Measurements from ENCODE around the gene C3orf20. TPM values are rescaled to one million over a fixed set of nuclear protein-coding genes. Genes with fewer than 3 reads are reported as not detected.

C3orf20 gene
- total RNA-seq, 3 donors from 2014 or later: 0.15 to 0.16 TPM; not detected in 1

GRCh38 chr3:14785207-14786155 is 110.5 kb downstream of the C3orf20 start:
- no peaks in the 10 kb centered on the region for H3K4me1 ChIP-seq
- no peak for DNase-seq (ENCODE audit: low spot score in 2 of 2)
- no peaks in the 10 kb centered on the region for H3K27me3 ChIP-seq
- no peaks in the 10 kb centered on the region for H3K9me3 ChIP-seq
- H3K36me3 ChIP-seq: no peaks in the 10 kb centered on the region
- no peak overlapping the region for H3K27ac ChIP-seq
- intact Hi-C loops (cut with DNase I; ENCODE audit: low total_unique reads): no loop called here
- H3K4me3 ChIP-seq: no peak overlapping the region
- TF ChIP-seq POLR2A (IDR thresholded peaks at IDR 0.05) (no peak), POLR2AphosphoS5 (IDR thresholded peaks at IDR 0.05) (no peak), CTCF (IDR thresholded peaks at IDR 0.05) (no peak)

GRCh38 chr3:14786369-14786768 is 111.4 kb downstream of the C3orf20 start:
- H3K4me3 ChIP-seq: no peak overlapping the region
- intact Hi-C loops (cut with DNase I; ENCODE audit: low total_unique reads): no loop called here
- no peaks in the 10 kb centered on the region for H3K36me3 ChIP-seq
- no peak overlapping the region for H3K27ac ChIP-seq
- H3K9me3 ChIP-seq: no peaks in the 10 kb centered on the region
- no peak for TF ChIP-seq POLR2AphosphoS5 (IDR thresholded peaks at IDR 0.05)
- no peaks in the 10 kb centered on the region for H3K4me1 ChIP-seq
- no peaks in the 10 kb centered on the region for H3K27me3 ChIP-seq
- no peak for DNase-seq (ENCODE audit: low spot score in 2 of 2)

GRCh38 chr3:14787630-14788029 is 112.7 kb downstream of the C3orf20 start:
- Histone ChIP-seq H3K4me3 (no peak overlapping the region), H3K4me1 (no peaks in the 10 kb centered on the region), H3K27me3 (no peaks in the 10 kb centered on the region), H3K27ac (no peak overlapping the region), H3K36me3 (no peaks in the 10 kb centered on the region), H3K9me3 (no peaks in the 10 kb centered on the region)
- DNase-seq (ENCODE audit: low spot score in 2 of 2): no peak
- no peak for TF ChIP-seq CTCF (IDR thresholded peaks at IDR 0.05)
- TF ChIP-seq POLR2A (IDR thresholded peaks at IDR 0.05): no peak
- no peak for TF ChIP-seq POLR2AphosphoS5 (IDR thresholded peaks at IDR 0.05)
- intact Hi-C loops (cut with DNase I; ENCODE audit: low total_unique reads): no loop called here

- DNase-seq (ENCODE audit: low spot score in 2 of 2): no peak
- Histone ChIP-seq H3K9me3 (no peaks in the 10 kb centered on the region), H3K27ac (no peak overlapping the region), H3K4me3 (no peak overlapping the region), H3K36me3 (no peaks in the 10 kb centered on the region), H3K4me1 (no peaks in the 10 kb centered on the region), H3K27me3 (no peaks in the 10 kb centered on the region)
- intact Hi-C loops (cut with DNase I; ENCODE audit: low total_unique reads): no loop called here
- no peak for TF ChIP-seq CTCF (IDR thresholded peaks at IDR 0.05)
- TF ChIP-seq POLR2A (IDR thresholded peaks at IDR 0.05): no peak
- TF ChIP-seq POLR2AphosphoS5 (IDR thresholded peaks at IDR 0.05): no peak
Measured at GRCh38 chr3:14788644-14789043, 113.7 kb downstream of the C3orf20 start.

GRCh38 chr3:14789221-14789620 is 114.3 kb downstream of the C3orf20 start:
- no peaks in the 10 kb centered on the region for H3K4me1 ChIP-seq
- no peaks in the 10 kb centered on the region for H3K9me3 ChIP-seq
- no peaks in the 10 kb centered on the region for H3K27me3 ChIP-seq
- TF ChIP-seq CTCF (IDR thresholded peaks at IDR 0.05): no peak
- TF ChIP-seq POLR2A (IDR thresholded peaks at IDR 0.05): no peak
- no peak for TF ChIP-seq POLR2AphosphoS5 (IDR thresholded peaks at IDR 0.05)
- H3K36me3 ChIP-seq: no peaks in the 10 kb centered on the region
- intact Hi-C loops (cut with DNase I; ENCODE audit: low total_unique reads): no loop called here
- no peak overlapping the region for H3K27ac ChIP-seq
- H3K4me3 ChIP-seq: no peak overlapping the region
- no peak for DNase-seq (ENCODE audit: low spot score in 2 of 2)
